Measurements from ENCODE around the gene DLGAP4. TPM values are rescaled to one million over a fixed set of nuclear protein-coding genes. Genes with fewer than 3 reads are reported as not detected.
A peak's percentile ranks its signal among the peaks of the same experiment; 100 is the strongest.

DLGAP4 gene
- total and polyA plus RNA-seq, 2 of the 13 experiments (the other 11 are each of a cell fraction or from before 2014, with no cell fraction given) = 15.2 to 26.7 TPM

- TF ChIP-seq IRF9 (CRISPR knock-in tag; IDR thresholded peaks at IDR 0.05; ENCODE audit: borderline replicate concordance) = peak; percentile 23; the same call in 1 of the 2 replicates
- peak; percentile 33; the same call in 1 of the 2 replicates for TF ChIP-seq ZNF350 (CRISPR knock-in tag; IDR thresholded peaks at IDR 0.05; ENCODE audit: borderline replicate concordance, low read depth)
- TF ChIP-seq ZBTB26 (CRISPR knock-in tag; IDR thresholded peaks at IDR 0.05; ENCODE audit: borderline replicate concordance) = peak; percentile 50; the same call in 1 of the 2 replicates
- peak; percentile 98 for TF ChIP-seq CTCF (CRISPR knock-in tag; IDR thresholded peaks at IDR 0.05)
- TF ChIP-seq GTF2F1 (IDR thresholded peaks at IDR 0.05; ENCODE audit: low read length) = no peak
- TF ChIP-seq HNRNPK (IDR thresholded peaks at IDR 0.05; ENCODE audit: low read depth, low read length, poor library complexity, severe bottlenecking) = no peak
- TF ChIP-seq SOX5 (CRISPR knock-in tag; IDR thresholded peaks at IDR 0.05; ENCODE audit: borderline replicate concordance) = no peak
- TF ChIP-seq FUBP1 (CRISPR knock-in tag; IDR thresholded peaks at IDR 0.05; ENCODE audit: borderline replicate concordance) = no peak
- no peak for TF ChIP-seq HNF4G (IDR thresholded peaks at IDR 0.05; ENCODE audit: borderline replicate concordance, low read depth, low read length)
- TF ChIP-seq HNF4G (CRISPR knock-in tag; IDR thresholded peaks at IDR 0.05; ENCODE audit: borderline replicate concordance, low read depth) = 0 out of 2 replicates have a peak, but pooled peaks have one; percentile 17
- TF ChIP-seq SMC3 (IDR thresholded peaks at IDR 0.05; ENCODE audit: low read length) = peak; percentile 82
- no peak for TF ChIP-seq ZBTB42 (CRISPR knock-in tag; IDR thresholded peaks at IDR 0.05)
- TF ChIP-seq SOX6 (IDR thresholded peaks at IDR 0.05) = no peak
- no peak for TF ChIP-seq SOX6 (CRISPR knock-in tag; IDR thresholded peaks at IDR 0.05)
- no peak for TF ChIP-seq ZNF432 (CRISPR knock-in tag; IDR thresholded peaks at IDR 0.05; ENCODE audit: borderline replicate concordance)
- no peak for TF ChIP-seq ZXDC (CRISPR knock-in tag; IDR thresholded peaks at IDR 0.05)
- TF ChIP-seq CENPT (CRISPR knock-in tag; IDR thresholded peaks at IDR 0.05; ENCODE audit: low read depth) = no peak
- 0 out of 2 replicates have a peak, but pooled peaks have one; percentile 37 for TF ChIP-seq CHD2 (IDR thresholded peaks at IDR 0.05; ENCODE audit: low read depth, low read length)
- no peak for TF ChIP-seq ZNF639 (CRISPR knock-in tag; conservative IDR thresholded peaks at IDR 0.05)
These were observed 133.0 kb downstream of the DLGAP4 start (continued) for GRCh38 chr20:36439040-36439730.

All from HepG2 (cell line).